Left cardiac atrium (tissue), 4 donors: Measurements from ENCODE around the gene GDI1. TPM values are rescaled to one million over a fixed set of nuclear protein-coding genes. Genes with fewer than 3 reads are reported as not detected.

Experiments used
- ATAC-seq, 2 donors: fragments of 200-7000 bp; cut with Tn5 transposase; one replicate each; pipeline ENCODE4 v1.9.1; 2020; ENCODE audit warnings: mild to moderate bottlenecking in 2 of 2, moderate library complexity in 2 of 2
- DNase-seq: peaks from one replicate; pipeline ENCODE4 v3.0.0-alpha.2; 2020
- intact Hi-C, 2 donors: fragments of 100-400 bp; cut with DNase I; formaldehyde crosslinking; loops; one replicate each; pipeline versions ENCODE4 v1.14.1 to v1.15.1; 2022 to 2023
- total RNA-seq, 2 donors: library from RNA; stranded (reverse); fragmentation: NEBNext Ultra II Directional; extraction: Animal tissue kit (Norgen Biotek cat#: 25700); gene quantifications; one replicate each; pipeline ENCODE4 v1.2.1, GENCODE V29; 2021
- donor health status: DM: no; HTN: yes; CAD: no.
- donor health status: DM: no; HTN: yes; CAD: no; lungs with severe emphysema.
- donor health status: DM: yes; HTN: yes; CAD: no.
- donor health status: Dilated cardiomyopathy.

Gene GDI1
- total RNA-seq, 2 donors from 2014 or later, result 76.8 to 98.5 TPM

GRCh38 chrX:154471839-154472684 lies 35.1 kb downstream of the GDI1 start:
- ATAC-seq, result no peak
- DNase-seq, result no peak
- intact Hi-C loops, result no loop called here

- no peak for DNase-seq
- ATAC-seq, result no peak
- intact Hi-C loops, result no loop called here
Measured at GRCh38 chrX:154472685-154473632, 36.0 kb downstream of the GDI1 start.

GRCh38 chrX:154473683-154474082 lies 36.7 kb downstream of the GDI1 start:
- DNase-seq (no peak), ATAC-seq (no peak)
- intact Hi-C loops, result no loop called here

GRCh38 chrX:154476821-154477220 lies 39.9 kb downstream of the GDI1 start:
- intact Hi-C loops, result no loop called here
- ATAC-seq, result no peak
- no peak for DNase-seq

- peak in 1 of 2 donors; percentile 1 for ATAC-seq
- intact Hi-C loops, result no loop called here
Measured at GRCh38 chrX:154477891-154478477, 41.0 kb downstream of the GDI1 start.

GRCh38 chrX:154478728-154479622 lies 42.0 kb downstream of the GDI1 start, which contains the start of gene LAGE3:
LAGE3 (minus strand) TSS chrX:154479281; CDS start chrX:154478915, 366 bp downstream.
- ATAC-seq, result peak; percentile 95 to 97
- intact Hi-C loops, result no loop called here

More at GRCh38 chrX:154477891-154478477, 41.0 kb downstream of the GDI1 start:
- no peak for DNase-seq

GRCh38 chrX:154481195-154481594 lies 44.2 kb downstream of the GDI1 start:
- intact Hi-C loops, result no loop called here
- ATAC-seq (no peak), DNase-seq (no peak)

More at GRCh38 chrX:154478728-154479622, 42.0 kb downstream of the GDI1 start, which contains the start of gene LAGE3:
- peak; percentile 93 for DNase-seq

- ATAC-seq (no peak), DNase-seq (no peak)
- intact Hi-C loops, result no loop called here
Measured at GRCh38 chrX:154481911-154482601, 45.1 kb downstream of the GDI1 start.

- no peak for DNase-seq
- intact Hi-C loops, result no loop called here
- ATAC-seq, result no peak
Measured at GRCh38 chrX:154482786-154483185, 45.8 kb downstream of the GDI1 start.

- intact Hi-C loops, result no loop called here
- no peak for ATAC-seq
- no peak for DNase-seq
Measured at GRCh38 chrX:154483325-154483724, 46.4 kb downstream of the GDI1 start.

- ATAC-seq (peak in 1 of 2 donors; percentile 10), DNase-seq (no peak)
- intact Hi-C loops, result no loop called here
Measured at GRCh38 chrX:154484255-154485149, 47.5 kb downstream of the GDI1 start.

- DNase-seq, result no peak
- intact Hi-C loops, result no loop called here
- ATAC-seq, result no peak
Measured at GRCh38 chrX:154485150-154486051, 48.4 kb downstream of the GDI1 start.

GRCh38 chrX:154486052-154486395 lies 49.1 kb downstream of the GDI1 start:
- ATAC-seq (no peak), DNase-seq (peak; percentile 48)
- intact Hi-C loops, result no loop called here

GRCh38 chrX:154486396-154487207 lies 49.6 kb downstream of the GDI1 start, which contains the start of gene UBL4A:
UBL4A (minus strand) TSS chrX:154486615; CDS start chrX:154486584, 31 bp downstream.
- ATAC-seq (peak; percentile 41 to 66), DNase-seq (peak; percentile 76)
- intact Hi-C loops, result no loop called here
